A549 treated with AZD2906 at 1 μM for 4 hours (cell line): ENCODE data around the gene STX5. TPM values are rescaled to one million over a fixed set of nuclear protein-coding genes. Genes with fewer than 3 reads are reported as not detected.

ENCODE experiments used
- total RNA-seq: library from RNA; stranded (reverse); fragments of 200-300 nt; extraction: Qiagen RNA extraction; gene quantifications from 5 replicates; pipeline ENCODE4 v1.2.3, GENCODE V29; 2022

The STX5 gene
- 19.5 to 24.9 TPM (median 23.9 TPM) in 5 replicates for total RNA-seq

GRCh38 chr11:62831520-62832335 lies at the start of gene STX5:
STX5 (minus strand) TSS chr11:62832051; CDS start chr11:62831243, 808 bp downstream.

GRCh38 chr11:62880803-62881578 lies 49.1 kb upstream of the STX5 start, which contains the start of gene SLC3A2:
SLC3A2 (plus strand) TSS chr11:62880896; CDS start chr11:62881024, 128 bp downstream.

GRCh38 chr11:62839050-62839945 lies 7.4 kb upstream of the STX5 start, which contains the start of gene WDR74:
WDR74 (minus strand) TSS chr11:62839590; CDS start chr11:62839570, 20 bp downstream.

GRCh38 chr11:62832336-62833234 lies 734 bp upstream of the STX5 start, which contains the start of gene TEX54:
TEX54 (minus strand) TSS chr11:62832841.

GRCh38 chr11:62805076-62805892 lies 26.6 kb downstream of the STX5 start, which contains the start of gene NXF1:
NXF1 (minus strand) TSS chr11:62805440; CDS start chr11:62805356, 84 bp downstream.

GRCh38 chr11:62791501-62792201 lies 40.2 kb downstream of the STX5 start, which contains the start of gene TMEM223:
TMEM223 (minus strand) TSS chr11:62792006; CDS start chr11:62791994, 12 bp downstream.

GRCh38 chr11:62787005-62787759 lies 44.7 kb downstream of the STX5 start, which contains the start of gene TMEM179B:
TMEM179B (plus strand) TSS chr11:62787402; CDS start chr11:62787432, 30 bp downstream.

GRCh38 chr11:62771144-62772021 lies 60.5 kb downstream of the STX5 start, which contains the start of gene TAF6L:
TAF6L (plus strand) TSS chr11:62771396; CDS start chr11:62775784, 4,388 bp downstream.

Other genes starting within 250 kb of the STX5 start
- 12.8 to 17.8 TPM (median 17.0 TPM) in 5 replicates for gene TUT1, start 240.5 kb downstream of the STX5 start, total RNA-seq
- gene MTA2, start 230.2 kb downstream of the STX5 start, total RNA-seq: 82.2 to 92.9 TPM (median 85.9 TPM) in 5 replicates
- gene EML3, start 219.3 kb downstream of the STX5 start, total RNA-seq: 19.9 to 26.0 TPM (median 22.0 TPM) in 5 replicates
- gene ROM1, start 218.8 kb downstream of the STX5 start, total RNA-seq: 3.6 to 4.3 TPM (median 4.0 TPM) in 5 replicates
- 44.5 to 55.6 TPM (median 54.8 TPM) in 5 replicates for gene B3GAT3, start 210.1 kb downstream of the STX5 start, total RNA-seq
- 248 to 270 TPM (median 260 TPM) in 5 replicates for gene GANAB, start 185.4 kb downstream of the STX5 start, total RNA-seq
- gene INTS5, start 178.7 kb downstream of the STX5 start, total RNA-seq: 19.1 to 23.0 TPM (median 22.6 TPM) in 5 replicates
- 118 to 140 TPM (median 121 TPM) in 5 replicates for gene C11orf98, start 166.8 kb downstream of the STX5 start, total RNA-seq
- gene CSKMT, start 166.7 kb downstream of the STX5 start, total RNA-seq: 6.9 to 15.1 TPM (median 13.5 TPM) in 5 replicates
- 23.4 to 38.0 TPM (median 35.7 TPM) in 5 replicates for gene UQCC3, start 160.4 kb downstream of the STX5 start, total RNA-seq
- 4.0 to 5.1 TPM (median 4.8 TPM) in 5 replicates for gene LBHD1, start 159.8 kb downstream of the STX5 start, total RNA-seq
- gene UBXN1, start 153.0 kb downstream of the STX5 start, total RNA-seq: 113 to 126 TPM (median 120 TPM) in 5 replicates
- gene LRRN4CL, start 142.5 kb downstream of the STX5 start, total RNA-seq: 0.07 to 0.10 TPM (median 0.08 TPM) in 3 of 5 replicates, not detected in the others
- 53.3 to 85.7 TPM (median 68.0 TPM) in 5 replicates for gene BSCL2, start 124.6 kb downstream of the STX5 start, total RNA-seq
- not detected in 5 replicates for gene GNG3, start 124.4 kb downstream of the STX5 start, total RNA-seq
- 38.1 to 42.3 TPM (median 39.3 TPM) in 5 replicates for gene HNRNPUL2, start 104.6 kb downstream of the STX5 start, total RNA-seq
- gene TTC9C, start 103.6 kb downstream of the STX5 start, total RNA-seq: 28.8 to 30.0 TPM (median 29.4 TPM) in 5 replicates
- 1.3 to 1.8 TPM (median 1.5 TPM) in 5 replicates for gene ZBTB3, start 77.9 kb downstream of the STX5 start, total RNA-seq
- gene POLR2G, start 70.5 kb downstream of the STX5 start, total RNA-seq: 161 to 178 TPM (median 174 TPM) in 5 replicates
- 12.2 to 15.7 TPM (median 14.0 TPM) in 5 replicates for gene TAF6L, start 60.7 kb downstream of the STX5 start, total RNA-seq
- gene TMEM179B, start 44.6 kb downstream of the STX5 start, total RNA-seq: 68.8 to 94.9 TPM (median 86.7 TPM) in 5 replicates
- gene TMEM223, start 40.0 kb downstream of the STX5 start, total RNA-seq: 19.7 to 28.7 TPM (median 27.7 TPM) in 5 replicates
- 38.7 to 55.4 TPM (median 50.7 TPM) in 5 replicates for gene NXF1, start 26.6 kb downstream of the STX5 start, total RNA-seq
- not detected in 5 replicates for gene TEX54, start 790 bp upstream of the STX5 start, total RNA-seq
- gene WDR74, start 7.5 kb upstream of the STX5 start, total RNA-seq: 74.3 to 82.0 TPM (median 79.5 TPM) in 5 replicates
- 893 to 1,052 TPM (median 950 TPM) in 5 replicates for gene SLC3A2, start 48.8 kb upstream of the STX5 start, total RNA-seq
- 0.03 to 0.08 TPM (median 0.07 TPM) in 4 of 5 replicates, not detected in the other for gene CHRM1, start 89.3 kb upstream of the STX5 start, total RNA-seq
- not detected in 5 replicates for gene SLC22A6, start 152.9 kb upstream of the STX5 start, total RNA-seq
- not detected in 5 replicates for gene SLC22A8, start 183.8 kb upstream of the STX5 start, total RNA-seq